ENCODE measurements around the gene DNAJB12. TPM values are rescaled to one million over a fixed set of nuclear protein-coding genes. Genes with fewer than 3 reads are reported as not detected.
"Not testable (repeated sequence)": the region's sequence is repeated elsewhere in the genome, so short reads cannot be mapped to it uniquely, and the experiment has no call there.

DNAJB12 gene
- total RNA-seq = 10 to 100 TPM; 33.7 to 69.2 (median 38.0) TPM

GRCh38 chr10:72354356-72355213 lies at the start of gene DNAJB12:
TSS of gene DNAJB12 (minus strand) at chr10:72354919. CDS start at chr10:72354897, 22 bp downstream.
- Histone ChIP-seq H3K27ac (peak within 1 kb of the TSS; percentile 91 to 95 (median 95)), H3K9me3 (no peaks in the 10 kb centered on the region), H3K4me3 (peak within 1 kb of the TSS; percentile 62 to 99 (median 74)), H3K27me3 (no peaks in the 10 kb centered on the region), H3K4me1 (peaks cover 9 to 28% (median 20%) of the 10 kb centered on the region in 4 donors), H3K36me3 (no peaks in the 10 kb centered on the region)
- TF ChIP-seq POLR2AphosphoS5 (IDR thresholded peaks at IDR 0.05) = peak; percentile 65 to 92 (median 86)
- TF ChIP-seq CTCF (IDR thresholded peaks at IDR 0.05) = no peak
- peak; percentile 89 for TF ChIP-seq POLR2A (IDR thresholded peaks at IDR 0.05)
- no peak for TF ChIP-seq EP300 (IDR thresholded peaks at IDR 0.05; ENCODE audit: low read depth)
- intact Hi-C loops (cut with DNase I; ENCODE audit: low total_unique reads) (loop anchor here (2.0 kb wide), 1 partner anchor 68 kb away; no protein-coding TSS in a partner anchor), in situ Hi-C loops (cut with MboI; ENCODE audit: low pct_ligation_motif_present in 1 of 4, low pct_unique_long_range_greater_than_20kb in 1 of 4, low sequenced_read_pairs in 3 of 4) (loop anchor here in 3 of 4 donors (25.0 kb wide), 2 partner anchors 483 to 808 kb away; partner anchors contain the start of genes ECD (in 1 of the 3) and FAM149B1 (in 1 of the 3))
- 0% methylated on average over 68 of the region's 74 CpGs; no CpG with 5 or more reads in 1 of the 2 donors for WGBS, 2 donors (ENCODE audit: low coverage in 1 of 2)
- DNase-seq = peak; percentile 93

- H3K36me3 ChIP-seq; H3K27me3 ChIP-seq; in situ Hi-C loops (cut with MboI; ENCODE audit: low pct_ligation_motif_present in 1 of 4, low pct_unique_long_range_greater_than_20kb in 1 of 4, low sequenced_read_pairs in 3 of 4); H3K9me3 ChIP-seq; H3K4me3 ChIP-seq; H3K4me1 ChIP-seq; DNase-seq; H3K27ac ChIP-seq; intact Hi-C loops (cut with DNase I; ENCODE audit: low total_unique reads): not testable (repeated sequence)
- 97% methylated on average over 3 of the region's 3 CpGs; no CpG with 5 or more reads in 1 of the 2 donors for WGBS, 2 donors (ENCODE audit: low coverage in 1 of 2)
These were observed 40.9 kb upstream of the DNAJB12 start for GRCh38 chr10:72395581-72395980.

- no peak overlapping the region for H3K27ac ChIP-seq
- H3K36me3 ChIP-seq = no peaks in the 10 kb centered on the region
- intact Hi-C loops (cut with DNase I; ENCODE audit: low total_unique reads) = no loop called here
- no peaks in the 10 kb centered on the region for H3K27me3 ChIP-seq
- H3K4me1 ChIP-seq = no peaks in the 10 kb centered on the region
- in situ Hi-C loops (cut with MboI; ENCODE audit: low pct_ligation_motif_present in 1 of 4, low pct_unique_long_range_greater_than_20kb in 1 of 4, low sequenced_read_pairs in 3 of 4) = no loop called here
- TF ChIP-seq CTCF (IDR thresholded peaks at IDR 0.05) (no peak), POLR2AphosphoS5 (IDR thresholded peaks at IDR 0.05) (no peak), POLR2A (IDR thresholded peaks at IDR 0.05) (no peak), EP300 (IDR thresholded peaks at IDR 0.05; ENCODE audit: low read depth) (no peak)
- no peak overlapping the region for H3K4me3 ChIP-seq
- DNase-seq = no peak
- no peaks in the 10 kb centered on the region for H3K9me3 ChIP-seq
- 76 to 88% methylated on average over 1 of the region's 1 CpG for WGBS, 2 donors (ENCODE audit: low coverage in 1 of 2)
These were observed 37.9 kb upstream of the DNAJB12 start for GRCh38 chr10:72392571-72392970.

- Histone ChIP-seq H3K4me3 (no peak overlapping the region), H3K4me1 (no peaks in the 10 kb centered on the region), H3K27ac (no peak overlapping the region), H3K27me3 (no peaks in the 10 kb centered on the region), H3K36me3 (no peaks in the 10 kb centered on the region), H3K9me3 (no peaks in the 10 kb centered on the region)
- TF ChIP-seq EP300 (IDR thresholded peaks at IDR 0.05; ENCODE audit: low read depth) (no peak), CTCF (IDR thresholded peaks at IDR 0.05) (no peak), POLR2A (IDR thresholded peaks at IDR 0.05) (no peak), POLR2AphosphoS5 (IDR thresholded peaks at IDR 0.05) (no peak)
- in situ Hi-C loops (cut with MboI; ENCODE audit: low pct_ligation_motif_present in 1 of 4, low pct_unique_long_range_greater_than_20kb in 1 of 4, low sequenced_read_pairs in 3 of 4) = no loop called here
- intact Hi-C loops (cut with DNase I; ENCODE audit: low total_unique reads) = no loop called here
- DNase-seq = no peak
- 95% methylated on average over 2 of the region's 2 CpGs; no CpG with 5 or more reads in 1 of the 2 donors for WGBS, 2 donors (ENCODE audit: low coverage in 1 of 2)
These were observed 36.0 kb upstream of the DNAJB12 start for GRCh38 chr10:72390764-72391163.

All from transverse colon (tissue), 4 donors.